Small intestine (tissue), 7 donors: ENCODE measurements around the gene FFAR2. TPM values are rescaled to one million over a fixed set of nuclear protein-coding genes. Genes with fewer than 3 reads are reported as not detected.

Source experiments
- DNase-seq, 2 donors: peaks; one replicate each; pipeline versions ENCODE4 v3.0.0 to v3.0.0-alpha.2; 2013
- FAIRE-seq: peaks from 2 replicates; lab custom pipeline; 2012; peaks lifted over from hg19 to GRCh38; lab: Jason Lieb, UNC
- H3K27ac ChIP-seq, 3 donors: one replicate each; pipeline ENCODE4 v1.5.1; 2013; ENCODE audit warnings: low read length in 2 of 3, mild to moderate bottlenecking in 2 of 3, control low read depth in 1 of 3, inconsistent platforms in 1 of 3, low read depth in 1 of 3, moderate library complexity in 1 of 3
- H3K27me3 ChIP-seq, 3 donors: one replicate each; pipeline ENCODE4 v1.6.1; 2013; ENCODE audit warnings: low read length in 3 of 3, inconsistent platforms in 1 of 3; ENCODE audit not compliant: control insufficient read depth in 3 of 3, insufficient read depth in 3 of 3
- H3K36me3 ChIP-seq, 3 donors: one replicate each; pipeline ENCODE4 v1.6.1; 2013; ENCODE audit warnings: low read length in 3 of 3, inconsistent platforms in 1 of 3, low read depth in 1 of 3, mild to moderate bottlenecking in 1 of 3, moderate library complexity in 1 of 3; ENCODE audit not compliant: control insufficient read depth in 3 of 3, insufficient read depth in 2 of 3
- H3K4me1 ChIP-seq, 3 donors: one replicate each; pipeline ENCODE4 v1.6.1; 2013; ENCODE audit warnings: low read length in 2 of 3, inconsistent platforms in 1 of 3, low read depth in 1 of 3, mild to moderate bottlenecking in 1 of 3, moderate library complexity in 1 of 3; ENCODE audit not compliant: control insufficient read depth in 3 of 3, insufficient read depth in 2 of 3
- H3K4me3 ChIP-seq, 3 donors: one replicate each; pipeline ENCODE4 v1.5.1; 2013; ENCODE audit warnings: low read length in 3 of 3, control low read depth in 1 of 3, inconsistent platforms in 1 of 3, low read depth in 1 of 3, mild to moderate bottlenecking in 1 of 3, moderate library complexity in 1 of 3
- H3K9me3 ChIP-seq, 2 donors: one replicate each; pipeline ENCODE4 v1.6.1; 2013; ENCODE audit warnings: low read depth in 1 of 2, low read length in 1 of 2; ENCODE audit not compliant: control insufficient read depth in 2 of 2, insufficient read depth in 1 of 2
- WGBS, 3 donors: extraction: QIAGEN DNeasy Blood & Tissue Kit; methylation state at CpG; one replicate each; pipeline ENCODE4 v1.1.7; 2013; 5-methylcytosine and 5-hydroxymethylcytosine counted together
- polyA plus RNA-seq, 4 donors: library from polyadenylated mRNA; stranded (reverse) in 3 of 4; unstranded in 1 of 4; fragments of 200-250 nt in 3 of 4; fragments of 120-200 nt in 1 of 4; gene quantifications; one replicate each; pipeline versions ENCODE4 v1.2.1 to v1.2.3, GENCODE V29; 2013
- donor health status: healthy with polysubstance abuse.
- donor health status: control.
- donor health status: control.
- donor health status: Bipolar disorder and iron deficiency.
- donor health status: healthy.

Gene FFAR2
- polyA plus RNA-seq, 4 donors = 0.54 to 3.7 (median 0.81) TPM

DNA sequence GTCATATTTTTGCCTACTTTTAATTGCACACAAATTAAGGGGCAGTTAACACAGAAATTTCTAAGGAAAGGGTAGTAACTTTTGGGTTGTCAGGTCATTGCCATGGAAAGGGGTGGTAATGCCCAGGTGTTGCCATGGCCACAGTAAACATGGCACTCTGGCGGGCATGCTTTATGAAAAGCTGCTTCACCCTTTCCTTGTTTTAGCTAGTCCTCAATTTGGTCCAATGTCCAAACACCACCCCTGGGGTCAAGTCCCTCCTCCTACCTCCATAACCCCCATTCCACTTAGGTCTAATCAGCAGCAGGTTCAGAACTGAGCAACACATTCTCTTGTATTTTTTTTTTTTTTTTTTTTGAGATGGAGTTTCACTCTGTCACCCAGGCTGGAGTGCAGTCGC lies 6.6 kb downstream of the FFAR2 start:
- Histone ChIP-seq H3K36me3 (no peaks in the 10 kb centered on the region), H3K27me3 (peaks cover 0 to 3% (median 0%) of the 10 kb centered on the region in 3 donors), H3K9me3 (no peaks in the 10 kb centered on the region), H3K27ac (no peak overlapping the region), H3K4me3 (no peak overlapping the region), H3K4me1 (peaks cover 0 to 14% (median 9%) of the 10 kb centered on the region in 3 donors)
- 77 to 87% (median 83%) methylated on average over 2 of the region's 2 CpGs for WGBS, 3 donors
- FAIRE-seq (no peak), DNase-seq (no peak)

DNA sequence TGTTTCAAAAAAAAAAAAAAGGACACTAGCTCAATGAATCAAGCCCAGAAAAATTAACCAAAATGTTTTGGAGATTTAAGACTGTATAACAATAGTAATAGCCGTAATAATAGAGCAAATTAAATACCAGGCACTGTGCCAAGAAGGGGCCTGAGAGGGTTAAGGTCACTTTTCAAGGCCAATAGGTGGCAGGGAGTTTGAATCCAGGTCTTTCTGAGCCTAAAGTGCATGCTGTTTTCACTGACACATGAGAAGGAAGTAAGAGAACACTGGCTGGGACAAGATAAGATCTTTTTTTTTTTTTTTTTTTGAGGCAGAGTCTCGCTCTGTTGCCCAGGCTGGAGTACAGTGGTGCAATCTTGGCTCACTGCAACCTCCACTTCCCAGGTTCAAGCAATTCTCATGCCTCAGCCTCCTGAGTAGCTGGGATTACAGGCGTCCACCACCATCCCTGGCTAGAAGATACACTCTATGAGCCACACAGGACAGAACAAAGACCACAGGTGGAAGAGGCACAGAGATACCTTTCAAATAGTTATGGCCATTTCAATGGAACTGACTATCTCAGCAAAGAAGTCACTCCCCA lies 7.7 kb downstream of the FFAR2 start:
- no peak for FAIRE-seq
- no peak overlapping the region for H3K27ac ChIP-seq
- 44 to 69% (median 58%) methylated on average over 2 to 3 of the region's 3 CpGs for WGBS, 3 donors

DNA sequence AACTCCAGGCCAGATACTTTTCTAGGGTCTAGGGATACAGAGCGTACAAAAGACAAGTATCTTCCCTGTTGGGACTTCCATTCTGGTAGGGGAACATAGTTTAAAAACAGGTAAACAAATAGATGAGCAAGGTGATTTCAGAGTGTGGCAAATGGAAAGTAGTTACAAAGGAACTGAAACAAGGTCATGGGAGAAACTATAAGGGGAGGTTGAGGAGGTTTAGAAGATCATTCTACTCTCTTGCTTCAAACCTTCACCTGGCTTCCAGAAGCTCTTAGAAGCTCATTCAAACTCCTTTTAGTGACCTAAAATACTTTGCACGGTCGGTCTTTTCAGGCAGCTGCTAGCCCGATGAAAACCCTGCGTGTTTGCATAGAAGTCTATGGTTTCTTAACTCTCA lies 9.1 kb downstream of the FFAR2 start:
- DNase-seq = no peak
- Histone ChIP-seq H3K36me3 (no peaks in the 10 kb centered on the region), H3K4me1 (peaks cover 0 to 15% (median 12%) of the 10 kb centered on the region in 3 donors), H3K4me3 (no peak overlapping the region), H3K27me3 (no peaks in the 10 kb centered on the region), H3K9me3 (no peaks in the 10 kb centered on the region), H3K27ac (no peak overlapping the region)
- FAIRE-seq = no peak
- 91 to 98% (median 95%) methylated on average over 5 of the region's 5 CpGs for WGBS, 3 donors

More for the DNA sequence above, 7.7 kb downstream of the FFAR2 start:
- Histone ChIP-seq H3K4me1 (peaks cover 0 to 15% (median 9%) of the 10 kb centered on the region in 3 donors), H3K36me3 (no peaks in the 10 kb centered on the region), H3K9me3 (no peaks in the 10 kb centered on the region), H3K4me3 (no peak overlapping the region), H3K27me3 (no peaks in the 10 kb centered on the region)
- DNase-seq = no peak

DNA sequence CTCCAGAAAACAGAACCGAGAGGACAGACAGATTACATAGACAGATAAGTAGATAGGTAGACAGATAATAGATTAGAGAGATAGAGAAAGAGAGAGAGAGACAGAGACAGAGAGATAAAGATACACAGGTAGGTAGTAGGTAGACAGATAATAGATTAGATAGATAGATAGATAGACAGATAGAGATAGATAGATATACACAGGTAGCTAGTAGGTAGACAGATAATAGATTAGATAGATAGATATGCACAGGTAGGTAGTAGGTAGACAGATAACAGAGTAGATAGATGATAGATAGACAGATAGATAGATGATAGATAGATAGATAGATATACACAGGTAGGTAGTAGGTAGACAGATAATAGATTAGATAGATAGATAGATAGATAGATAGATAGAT lies 10.1 kb downstream of the FFAR2 start:
- H3K4me1 ChIP-seq = peaks cover 0 to 15% (median 12%) of the 10 kb centered on the region in 3 donors
- DNase-seq = no peak
- WGBS, 3 donors = 28 to 46% (median 43%) methylated on average over 1 of the region's 1 CpG
- no peaks in the 10 kb centered on the region for H3K36me3 ChIP-seq
- H3K27me3 ChIP-seq = no peaks in the 10 kb centered on the region
- FAIRE-seq = no peak
- H3K4me3 ChIP-seq = no peak overlapping the region
- H3K27ac ChIP-seq = peak overlapping the region in 1 of 3 donors; percentile 64
- H3K9me3 ChIP-seq = no peaks in the 10 kb centered on the region

DNA sequence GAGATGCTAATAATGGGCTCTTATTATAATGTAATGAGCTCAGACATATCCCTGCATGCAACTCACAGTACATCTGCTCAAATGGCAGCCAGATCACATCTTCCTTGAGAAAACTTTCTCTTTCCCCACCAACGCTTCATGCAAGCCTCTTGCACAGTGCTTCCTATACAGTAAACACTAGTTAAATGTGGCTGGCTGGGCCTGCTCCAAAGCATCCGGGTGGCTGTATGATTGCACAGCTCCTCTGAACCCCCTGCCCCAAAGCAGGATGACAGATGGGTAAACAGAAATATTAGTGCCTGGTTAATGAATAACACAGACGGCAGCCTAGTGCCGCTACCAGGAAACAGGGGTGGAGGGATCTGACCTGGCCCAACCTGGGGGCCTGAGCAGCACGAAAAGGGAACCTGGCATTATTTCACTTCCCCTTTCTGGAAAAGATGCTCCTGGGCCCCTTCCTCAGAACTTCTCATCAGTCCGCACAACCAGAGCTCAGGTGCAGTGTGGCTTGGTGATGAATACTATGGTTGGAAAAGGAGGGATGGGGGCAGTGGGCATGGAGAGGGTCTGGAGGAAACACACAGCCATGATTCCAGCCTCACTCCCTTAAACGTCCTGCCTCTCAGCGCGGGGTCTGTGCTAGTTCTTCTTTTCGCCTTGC lies 10.8 kb downstream of the FFAR2 start:
- peak; percentile 49 to 74 for DNase-seq
- H3K4me3 ChIP-seq = no peak overlapping the region
- no peaks in the 10 kb centered on the region for H3K9me3 ChIP-seq
- 15 to 31% (median 21%) methylated on average over 10 of the region's 10 CpGs for WGBS, 3 donors
- H3K4me1 ChIP-seq = peaks cover 0 to 15% (median 12%) of the 10 kb centered on the region in 3 donors
- no peaks in the 10 kb centered on the region for H3K27me3 ChIP-seq
- FAIRE-seq = no peak
- no peaks in the 10 kb centered on the region for H3K36me3 ChIP-seq
- H3K27ac ChIP-seq = peak overlapping the region in 2 of 3 donors; percentile 64 to 86

DNA sequence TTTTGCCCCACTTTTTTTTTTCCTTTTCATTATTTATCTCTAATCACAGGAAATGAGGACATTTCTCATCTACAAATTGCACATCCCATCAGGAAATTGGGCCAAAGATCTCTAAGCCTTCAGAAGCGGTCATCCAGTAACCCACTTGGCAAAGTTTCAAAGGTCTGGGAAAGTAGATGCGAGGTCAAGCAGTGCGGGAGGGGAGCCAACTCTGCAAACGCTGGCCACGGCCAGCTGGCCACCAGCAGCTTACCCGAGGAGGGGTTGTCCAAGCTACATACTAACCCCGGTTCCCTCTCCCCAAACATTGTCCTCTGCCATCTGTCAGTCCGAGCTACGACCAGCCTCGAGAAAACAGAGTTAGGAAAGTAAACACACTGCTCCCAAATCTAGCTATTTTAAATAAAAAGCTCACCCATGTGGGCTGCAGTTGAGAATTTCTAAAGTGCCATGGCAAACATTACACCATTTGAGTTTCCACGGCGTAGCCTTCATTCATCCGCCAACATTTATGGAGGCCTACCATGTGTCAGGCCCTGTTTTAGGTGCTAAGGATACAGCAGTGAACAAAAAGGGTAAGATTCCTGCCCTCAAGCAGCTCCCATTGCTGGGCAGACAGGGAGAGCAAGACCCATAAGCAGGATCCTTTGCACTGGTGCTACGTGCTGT lies 11.5 kb downstream of the FFAR2 start:
- Histone ChIP-seq H3K36me3 (no peaks in the 10 kb centered on the region), H3K4me1 (peaks cover 0 to 15% (median 12%) of the 10 kb centered on the region in 3 donors), H3K27ac (peak overlapping the region; percentile 6 to 86 (median 64)), H3K27me3 (no peaks in the 10 kb centered on the region), H3K9me3 (no peaks in the 10 kb centered on the region), H3K4me3 (no peak overlapping the region)
- DNase-seq (peak in 1 of 2 donors; percentile 43), FAIRE-seq (no peak)
- 44 to 57% (median 57%) methylated on average over 14 of the region's 14 CpGs for WGBS, 3 donors

DNA sequence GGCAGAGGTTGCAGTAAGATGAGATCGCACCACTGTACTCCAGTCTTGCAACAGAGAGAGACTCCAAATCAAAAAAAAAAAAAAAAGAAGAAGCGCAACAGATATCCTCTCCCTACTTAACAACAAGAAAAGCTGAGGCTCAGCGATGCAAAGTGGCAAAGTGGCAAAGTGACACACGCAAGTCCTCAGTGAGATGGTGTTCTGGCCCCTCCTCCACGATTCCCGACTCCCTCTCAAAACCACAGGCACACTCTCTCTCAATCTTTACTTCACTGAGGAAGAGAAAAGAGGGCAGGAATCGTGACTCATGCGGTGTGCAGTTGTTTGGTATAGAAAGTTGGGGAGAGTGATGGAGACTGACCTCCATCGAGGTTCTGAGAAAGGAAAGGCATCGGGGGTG lies 12.6 kb downstream of the FFAR2 start:
- FAIRE-seq (no peak), DNase-seq (no peak)
- Histone ChIP-seq H3K27ac (peak overlapping the region in 1 of 3 donors; percentile 3), H3K4me1 (peaks cover 0 to 15% (median 12%) of the 10 kb centered on the region in 3 donors), H3K36me3 (no peaks in the 10 kb centered on the region), H3K4me3 (no peak overlapping the region), H3K27me3 (no peaks in the 10 kb centered on the region), H3K9me3 (no peaks in the 10 kb centered on the region)
- WGBS, 3 donors = 78 to 91% (median 89%) methylated on average over 10 of the region's 10 CpGs

DNA sequence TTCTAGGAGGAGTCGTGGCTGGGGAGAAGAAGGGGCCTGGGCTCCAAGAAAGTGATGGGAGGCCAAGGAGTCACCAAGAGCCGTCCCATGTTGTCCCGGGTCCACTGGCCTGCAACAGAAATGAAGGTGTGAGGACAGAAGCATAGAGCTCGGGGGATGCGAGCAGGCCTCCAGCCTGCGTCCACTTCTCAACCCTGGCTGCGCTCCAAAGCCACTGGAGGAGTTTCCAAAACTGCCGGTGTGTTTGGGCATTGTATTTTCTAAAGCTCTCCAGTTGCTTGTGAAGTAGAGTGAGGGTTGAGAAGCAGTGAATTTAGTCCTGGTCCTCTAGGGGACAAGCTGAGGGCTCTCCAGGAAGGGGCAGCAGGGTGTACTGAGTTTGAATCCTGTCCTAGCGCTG lies 13.0 kb downstream of the FFAR2 start:
- DNase-seq (no peak), FAIRE-seq (no peak)
- H3K4me1 ChIP-seq = peaks cover 0 to 15% (median 12%) of the 10 kb centered on the region in 3 donors
- H3K9me3 ChIP-seq = no peaks in the 10 kb centered on the region
- 73 to 92% (median 75%) methylated on average over 9 of the region's 9 CpGs for WGBS, 3 donors
- H3K4me3 ChIP-seq = no peak overlapping the region
- H3K27ac ChIP-seq = peak overlapping the region in 1 of 3 donors; percentile 3
- no peaks in the 10 kb centered on the region for H3K36me3 ChIP-seq
- no peaks in the 10 kb centered on the region for H3K27me3 ChIP-seq
